Ovary (tissue), 3 donors: ENCODE measurements around the gene PDF.

Source experiments
- EP300 ChIP-seq: sonication (generic); formaldehyde crosslinking; IDR thresholded peaks from one replicate; pipeline ENCODE4 v1.6.1; 2017; ENCODE audit warnings: antibody characterized with exemption
- POLR2A ChIP-seq: fragments of 450-650 bp; IDR thresholded peaks from one replicate; pipeline ENCODE4 v1.6.1; 2017; ENCODE audit warnings: antibody characterized with exemption, mild to moderate bottlenecking, moderate library complexity
- TF ChIP-seq, protein P1 (sequence below), 3 donors: fragments of 450-650 bp in 2 of 3; fragments of 200-600 bp in 1 of 3; IDR thresholded peaks; one replicate each; pipeline versions ENCODE4 v1.5.1 to v1.8.0; 2016 to 2022; ENCODE audit warnings: antibody characterized with exemption in 3 of 3, mild to moderate bottlenecking in 1 of 3
- donor health status: DM: no; HTN: no; CAD: no.

GRCh38 chr16:69334696-69335095 is 4.3 kb upstream of the PDF start:
- TF ChIP-seq, protein P1, sequence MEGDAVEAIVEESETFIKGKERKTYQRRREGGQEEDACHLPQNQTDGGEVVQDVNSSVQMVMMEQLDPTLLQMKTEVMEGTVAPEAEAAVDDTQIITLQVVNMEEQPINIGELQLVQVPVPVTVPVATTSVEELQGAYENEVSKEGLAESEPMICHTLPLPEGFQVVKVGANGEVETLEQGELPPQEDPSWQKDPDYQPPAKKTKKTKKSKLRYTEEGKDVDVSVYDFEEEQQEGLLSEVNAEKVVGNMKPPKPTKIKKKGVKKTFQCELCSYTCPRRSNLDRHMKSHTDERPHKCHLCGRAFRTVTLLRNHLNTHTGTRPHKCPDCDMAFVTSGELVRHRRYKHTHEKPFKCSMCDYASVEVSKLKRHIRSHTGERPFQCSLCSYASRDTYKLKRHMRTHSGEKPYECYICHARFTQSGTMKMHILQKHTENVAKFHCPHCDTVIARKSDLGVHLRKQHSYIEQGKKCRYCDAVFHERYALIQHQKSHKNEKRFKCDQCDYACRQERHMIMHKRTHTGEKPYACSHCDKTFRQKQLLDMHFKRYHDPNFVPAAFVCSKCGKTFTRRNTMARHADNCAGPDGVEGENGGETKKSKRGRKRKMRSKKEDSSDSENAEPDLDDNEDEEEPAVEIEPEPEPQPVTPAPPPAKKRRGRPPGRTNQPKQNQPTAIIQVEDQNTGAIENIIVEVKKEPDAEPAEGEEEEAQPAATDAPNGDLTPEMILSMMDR (IDR thresholded peaks at IDR 0.05), result no peak
- TF ChIP-seq POLR2A (no peak), EP300 (no peak)
